CD4-positive, alpha-beta T cell (primary cell): Measurements from ENCODE around the gene TCAP. TPM values are rescaled to one million over a fixed set of nuclear protein-coding genes. Genes with fewer than 3 reads are reported as not detected.

Experiments used
- ATAC-seq: fragments of 200-7000 bp; cut with Tn5 transposase; one replicate; pipeline ENCODE4 v1.10.0; 2022; ENCODE audit warnings: mild to moderate bottlenecking; ENCODE audit not compliant: poor library complexity
- CTCF ChIA-PET: fragments of 350-600 bp; sonication (Branson Sonifier 250); formaldehyde crosslinking; loops from one replicate; lab custom pipeline; 2021; ENCODE audit warnings: antibody characterized with exemption, inconsistent platforms; lab: Charles Lee
- POLR2A ChIA-PET: fragments of 350-600 bp; sonication (Branson Sonifier 250); formaldehyde crosslinking; loops from one replicate; lab custom pipeline; 2021; ENCODE audit warnings: antibody characterized with exemption, inconsistent platforms; lab: Charles Lee
- DNase-seq, 14 experiments: peaks; one replicate each; pipeline ENCODE4 v3.0.0-alpha.2; 2013 to 2020; ENCODE audit warnings: mixed read lengths in 2 of 14
- H3K27ac ChIP-seq, 2 donors: one replicate each; pipeline versions ENCODE4 v1.5.1 to v1.7.0; 2013; ENCODE audit warnings: low read length in 2 of 2, low read depth in 1 of 2, mild to moderate bottlenecking in 1 of 2
- H3K27me3 ChIP-seq, 2 experiments: 1 replicate in 1 of 2; 2 replicates in 1 of 2; pipeline versions ENCODE4 v1.6.1 to v1.7.0; 2013; ENCODE audit warnings: low read length in 2 of 2, control low read depth in 1 of 2, mild to moderate bottlenecking in 1 of 2, moderate library complexity in 1 of 2; ENCODE audit not compliant: insufficient read depth in 2 of 2, control insufficient read depth in 1 of 2
- H3K36me3 ChIP-seq: one replicate; pipeline ENCODE4 v1.6.1; 2013; ENCODE audit warnings: low read length, control low read depth; ENCODE audit not compliant: insufficient read depth
- H3K4me1 ChIP-seq: one replicate; pipeline ENCODE4 v1.6.1; 2013; ENCODE audit warnings: low read length, control low read depth; ENCODE audit not compliant: insufficient read depth
- H3K4me3 ChIP-seq: one replicate; pipeline ENCODE4 v1.5.1; 2013; ENCODE audit warnings: mild to moderate bottlenecking, low read length, moderate library complexity
- H3K9me3 ChIP-seq, 2 experiments: 1 replicate in 1 of 2; 2 replicates in 1 of 2; pipeline versions ENCODE4 v1.6.1 to v1.7.0; 2013; ENCODE audit warnings: low read length in 2 of 2, mild to moderate bottlenecking in 2 of 2, control low read depth in 1 of 2, moderate library complexity in 1 of 2; ENCODE audit not compliant: control insufficient read depth in 1 of 2, insufficient read depth in 1 of 2
- H3K27ac Mint-ChIP-seq: one replicate; pipeline ENCODE4 v1.8.0; 2020; ENCODE audit warnings: mixed read lengths
- H3K27me3 Mint-ChIP-seq: one replicate; pipeline ENCODE4 v1.8.0; 2021; ENCODE audit warnings: mixed read lengths
- H3K36me3 Mint-ChIP-seq: one replicate; pipeline ENCODE4 v1.8.0; 2021; ENCODE audit warnings: low read depth, mixed read lengths
- H3K4me1 Mint-ChIP-seq: one replicate; pipeline ENCODE4 v1.8.0; 2021; ENCODE audit warnings: low read depth, mixed read lengths
- H3K4me3 Mint-ChIP-seq: one replicate; pipeline ENCODE4 v1.8.0; 2020; ENCODE audit warnings: mild to moderate bottlenecking, mixed read lengths
- H3K9me3 Mint-ChIP-seq: one replicate; pipeline ENCODE4 v1.8.0; 2020; ENCODE audit warnings: mixed read lengths
- intact Hi-C, 2 experiments: fragments of 100-400 bp; cut with DNase I in 1 of 2; cut with micrococcal nuclease in 1 of 2; formaldehyde crosslinking; loops; one replicate each; pipeline versions ENCODE4 v1.15.1 to v1.9.0; 2023 to 2025; cut with DNase I, micrococcal nuclease
- total RNA-seq, 174 experiments: library from RNA in 2 of 174; stranded (reverse) in 2 of 174; gene quantifications; one replicate each; pipeline ENCODE4 v1.2.3 and lab custom pipeline; 2021 to 2026
- TF ChIP-seq, protein P1 (sequence below): fragments of 200-600 bp; IDR thresholded peaks from one replicate; pipeline ENCODE4 v1.8.0; 2022; ENCODE audit warnings: antibody characterized with exemption, mild to moderate bottlenecking

Gene TCAP
- total RNA-seq, 2 experiments from 2014 or later = 6.4 TPM

DNA sequence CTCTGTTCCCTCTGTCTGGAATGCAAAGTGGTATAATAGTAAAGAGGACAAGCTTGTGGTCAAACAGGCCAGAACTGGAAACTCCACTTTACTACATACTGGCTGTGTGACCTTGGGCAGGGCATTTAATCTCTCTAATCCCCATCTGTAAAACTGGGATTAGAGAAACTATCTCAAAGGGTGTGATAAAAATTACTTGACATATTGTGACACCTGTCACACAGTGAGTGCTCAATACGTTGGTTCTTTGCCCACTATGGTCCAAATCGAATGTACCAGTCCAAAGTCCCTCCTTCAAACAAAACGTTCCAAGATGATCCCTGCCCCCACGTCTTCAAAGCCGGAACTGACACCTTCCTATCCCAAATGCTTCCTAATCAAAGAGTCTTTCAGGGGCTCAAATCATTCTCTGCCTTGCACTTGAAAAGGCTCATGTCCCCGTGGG is 22.0 kb downstream of the TCAP start:
- ChIA-PET POLR2A (interaction anchor here (1.0 to 2.1 kb wide), 10 partner anchors 10 to 531 kb away, joined by 3 to 23 read pairs (median 4); partner anchors contain the start of genes MIEN1 and PNMT), CTCF (interaction anchor here (1.4 to 2.5 kb wide), 4 partner anchors 10 to 66 kb away, joined by 3 to 10 read pairs (median 4); partner anchors contain the start of gene PNMT)
- H3K27ac ChIP-seq = no peak overlapping the region
- Mint-ChIP-seq H3K27me3 (no peaks in the 10 kb centered on the region), H3K9me3 (no peaks in the 10 kb centered on the region), H3K36me3 (peaks cover 56% of the 10 kb centered on the region), H3K4me1 (peaks cover 31% of the 10 kb centered on the region), H3K27ac (peak overlapping the region; percentile 98), H3K4me3 (peak overlapping the region; percentile 100)
- H3K4me1 ChIP-seq = peaks cover 19% of the 10 kb centered on the region
- H3K36me3 ChIP-seq = peaks cover 22% of the 10 kb centered on the region
- no peaks in the 10 kb centered on the region for H3K9me3 ChIP-seq
- peak overlapping the region; percentile 74 for H3K4me3 ChIP-seq
- TF ChIP-seq, protein P1, sequence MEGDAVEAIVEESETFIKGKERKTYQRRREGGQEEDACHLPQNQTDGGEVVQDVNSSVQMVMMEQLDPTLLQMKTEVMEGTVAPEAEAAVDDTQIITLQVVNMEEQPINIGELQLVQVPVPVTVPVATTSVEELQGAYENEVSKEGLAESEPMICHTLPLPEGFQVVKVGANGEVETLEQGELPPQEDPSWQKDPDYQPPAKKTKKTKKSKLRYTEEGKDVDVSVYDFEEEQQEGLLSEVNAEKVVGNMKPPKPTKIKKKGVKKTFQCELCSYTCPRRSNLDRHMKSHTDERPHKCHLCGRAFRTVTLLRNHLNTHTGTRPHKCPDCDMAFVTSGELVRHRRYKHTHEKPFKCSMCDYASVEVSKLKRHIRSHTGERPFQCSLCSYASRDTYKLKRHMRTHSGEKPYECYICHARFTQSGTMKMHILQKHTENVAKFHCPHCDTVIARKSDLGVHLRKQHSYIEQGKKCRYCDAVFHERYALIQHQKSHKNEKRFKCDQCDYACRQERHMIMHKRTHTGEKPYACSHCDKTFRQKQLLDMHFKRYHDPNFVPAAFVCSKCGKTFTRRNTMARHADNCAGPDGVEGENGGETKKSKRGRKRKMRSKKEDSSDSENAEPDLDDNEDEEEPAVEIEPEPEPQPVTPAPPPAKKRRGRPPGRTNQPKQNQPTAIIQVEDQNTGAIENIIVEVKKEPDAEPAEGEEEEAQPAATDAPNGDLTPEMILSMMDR = no peak
- DNase-seq (no peak), ATAC-seq (no peak)
- no peaks in the 10 kb centered on the region for H3K27me3 ChIP-seq
- intact Hi-C loops = loop anchor here (2.0 to 5.0 kb wide), 5 partner anchors 42 to 294 kb away; partner anchors contain the start of genes PSMD3 (in 1 of the 2) and STARD3 (in 1 of the 2)

DNA sequence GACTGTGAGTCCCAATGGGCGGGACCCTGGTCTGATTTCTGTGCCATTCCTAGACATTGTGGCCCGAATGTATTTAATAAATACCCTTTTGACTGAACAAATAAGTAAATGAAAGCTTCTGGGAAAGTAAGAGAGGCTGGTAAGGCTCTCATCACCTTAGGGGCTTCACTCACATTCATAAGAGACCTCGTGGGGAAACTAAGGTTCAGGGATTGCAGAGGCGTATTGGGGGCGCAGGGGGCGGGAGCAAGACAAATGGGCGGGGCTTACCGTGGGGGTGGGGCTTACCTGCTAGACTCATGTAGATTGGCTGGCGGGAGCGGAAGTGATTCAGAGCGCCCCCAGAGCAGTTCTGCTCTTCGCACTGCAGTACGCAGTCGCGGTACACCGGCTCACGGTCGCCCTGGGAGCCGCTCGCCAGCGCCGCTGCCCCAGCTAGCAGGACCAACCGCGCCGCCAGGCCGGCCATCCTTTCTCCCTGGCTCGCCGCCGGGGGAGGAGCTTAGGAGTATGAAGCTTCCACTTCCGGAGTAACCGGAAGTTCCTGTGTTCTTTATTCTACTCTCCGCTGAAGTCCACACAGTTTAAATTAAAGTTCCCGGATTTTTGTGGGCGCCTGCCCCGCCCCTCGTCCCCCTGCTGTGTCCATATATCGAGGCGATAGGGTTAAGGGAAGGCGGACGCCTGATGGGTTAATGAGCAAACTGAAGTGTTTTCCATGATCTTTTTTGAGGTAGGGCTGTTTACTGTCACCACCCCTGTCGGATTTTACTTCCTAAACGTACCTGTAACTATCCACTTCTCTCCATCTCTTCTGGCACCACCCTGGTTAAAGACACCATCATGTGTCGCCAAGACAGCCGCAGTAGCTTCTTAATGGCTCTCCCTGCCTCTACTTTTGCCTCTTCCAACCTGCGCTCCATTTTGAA is 22.7 kb downstream of the TCAP start, which contains the start of gene PGAP3:
Gene PGAP3, minus strand, starts transcription at position 512 of the 929 bp plus-strand sequence. Its CDS starts 43 bp downstream, at position 469.
- H3K27me3 Mint-ChIP-seq = no peaks in the 10 kb centered on the region
- ATAC-seq (peak; percentile 87), DNase-seq (peak; percentile 66 to 91 (median 74))
- H3K4me3 ChIP-seq = peak within 1 kb of the TSS; percentile 74
- H3K9me3 ChIP-seq = no peaks in the 10 kb centered on the region
- H3K36me3 Mint-ChIP-seq = peaks cover 49% of the 10 kb centered on the region
- ChIA-PET POLR2A (interaction anchor here (0.6 to 2.1 kb wide), 19 partner anchors 10 to 531 kb away, joined by 3 to 23 read pairs (median 3); partner anchors contain the start of genes MIEN1, PNMT and RPL19), CTCF (interaction anchor here (0.5 to 2.5 kb wide), 9 partner anchors 8 to 524 kb away, joined by 3 to 10 read pairs (median 4); partner anchors contain the start of genes MIEN1, PNMT and TCAP)
- intact Hi-C loops = loop anchor here (1.0 to 5.0 kb wide), 6 partner anchors 41 to 293 kb away; partner anchors contain the start of genes MIEN1 (in 1 of the 2), PSMD3 (in 1 of the 2) and STARD3 (in 1 of the 2)
- peaks cover 22% of the 10 kb centered on the region for H3K36me3 ChIP-seq
- TF ChIP-seq, protein P1 = no peak
- H3K27ac Mint-ChIP-seq = peak within 1 kb of the TSS; percentile 98
- H3K4me3 Mint-ChIP-seq = peak within 1 kb of the TSS; percentile 100
- H3K4me1 ChIP-seq = peaks cover 19% of the 10 kb centered on the region
- H3K27ac ChIP-seq = peak within 1 kb of the TSS; percentile 83
- no peaks in the 10 kb centered on the region for H3K9me3 Mint-ChIP-seq
- H3K27me3 ChIP-seq = no peaks in the 10 kb centered on the region
- peaks cover 31% of the 10 kb centered on the region for H3K4me1 Mint-ChIP-seq

DNA sequence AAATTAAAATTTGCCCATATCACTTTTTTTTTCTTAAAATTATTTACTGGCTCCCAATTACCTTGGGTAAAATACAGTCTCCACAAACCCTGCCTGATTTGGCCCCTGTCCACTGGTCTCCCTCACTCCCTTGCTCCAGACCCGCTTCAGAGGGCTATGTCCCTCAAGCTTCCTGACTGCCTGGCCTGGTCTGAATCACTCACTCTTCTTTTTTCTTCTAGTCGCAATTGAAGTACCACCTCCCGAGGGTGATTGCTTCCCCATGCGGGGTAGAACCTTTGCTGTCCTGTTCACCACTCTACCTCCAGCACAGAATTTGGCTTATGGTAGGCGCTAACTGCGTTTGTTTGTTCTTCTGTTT is 23.3 kb downstream of the TCAP start:
- DNase-seq (no peak), ATAC-seq (no peak)
- Mint-ChIP-seq H3K4me1 (peaks cover 31% of the 10 kb centered on the region), H3K27me3 (no peaks in the 10 kb centered on the region), H3K27ac (peak overlapping the region; percentile 98), H3K36me3 (peaks cover 44% of the 10 kb centered on the region), H3K9me3 (no peaks in the 10 kb centered on the region), H3K4me3 (peak overlapping the region; percentile 100)
- H3K27me3 ChIP-seq = no peaks in the 10 kb centered on the region
- POLR2A ChIA-PET = interaction anchor here (0.6 to 2.1 kb wide), 14 partner anchors 11 to 489 kb away, joined by 3 to 23 read pairs (median 4); partner anchors contain the start of genes MIEN1, PNMT and RPL19
- no peaks in the 10 kb centered on the region for H3K9me3 ChIP-seq
- TF ChIP-seq, protein P1 = no peak
- CTCF ChIA-PET = interaction anchor here (0.5 to 2.5 kb wide), 9 partner anchors 9 to 86 kb away, joined by 3 to 10 read pairs (median 4); partner anchors contain the start of genes MIEN1, PNMT and TCAP
- peak overlapping the region; percentile 74 for H3K4me3 ChIP-seq
- intact Hi-C loops = loop anchor here in 1 of 2 experiments (1.0 to 5.0 kb wide), 2 partner anchors 42 to 51 kb away; partner anchors contain the start of genes MIEN1 and STARD3
- H3K36me3 ChIP-seq = peaks cover 18% of the 10 kb centered on the region
- H3K4me1 ChIP-seq = peaks cover 19% of the 10 kb centered on the region
- H3K27ac ChIP-seq = peak overlapping the region; percentile 83
